CD14-positive monocyte (primary cell): ENCODE results near the gene PLA2G4A. TPM values are rescaled to one million over a fixed set of nuclear protein-coding genes. Genes with fewer than 3 reads are reported as not detected.

Experiments
- DNase-seq, 3 donors: peaks; one replicate each; pipeline ENCODE4 v3.0.0-alpha.2; 2011 to 2022
- H2AFZ ChIP-seq: 2 replicates; pipeline ENCODE4 v1.6.0; 2012; ENCODE audit warnings: mild to moderate bottlenecking, low read depth, low read length, inconsistent platforms; ENCODE audit not compliant: insufficient read depth, poor library complexity, severe bottlenecking
- H3K27ac ChIP-seq, 2 donors: 1 replicate in 1 of 2; 2 replicates in 1 of 2; pipeline ENCODE4 v1.5.1; 2012 to 2013; ENCODE audit warnings: low read length in 2 of 2, control low read depth in 1 of 2, inconsistent platforms in 1 of 2, low read depth in 1 of 2, mild to moderate bottlenecking in 1 of 2
- H3K27me3 ChIP-seq, 2 donors: one replicate each; pipeline versions ENCODE4 v1.6.0 to v1.6.1; 2011 to 2013; ENCODE audit warnings: low read length in 2 of 2; ENCODE audit not compliant: control insufficient read depth in 2 of 2, insufficient read depth in 2 of 2
- H3K36me3 ChIP-seq, 2 donors: replicated peaks in 1 of 2; 1 replicate in 1 of 2; 2 replicates in 1 of 2; pipeline versions ENCODE4 v1.5.1 to v1.6.1; 2012 to 2013; ENCODE audit warnings: low read length in 2 of 2, control low read depth in 1 of 2, inconsistent platforms in 1 of 2, mild to moderate bottlenecking in 1 of 2; ENCODE audit not compliant: insufficient read depth in 2 of 2, control insufficient read depth in 1 of 2
- H3K4me1 ChIP-seq, 2 donors: 1 replicate in 1 of 2; 2 replicates in 1 of 2; pipeline versions ENCODE4 v1.5.1 to v1.6.1; 2012 to 2013; ENCODE audit warnings: low read length in 2 of 2, control low read depth in 1 of 2, inconsistent platforms in 1 of 2, mild to moderate bottlenecking in 1 of 2, moderate library complexity in 1 of 2; ENCODE audit not compliant: insufficient read depth in 2 of 2, control insufficient read depth in 1 of 2
- H3K4me2 ChIP-seq: replicated peaks from 2 replicates; pipeline ENCODE3; 2012; ENCODE audit warnings: low read length, moderate library complexity, mild to moderate bottlenecking; ENCODE audit not compliant: poor library complexity, severe bottlenecking; ENCODE audit errors: extremely low read depth
- H3K4me3 ChIP-seq, 3 experiments: fragments of 200-600 bp in 1 of 3; sonication (generic) in 1 of 3; replicated peaks in 1 of 3; 1 replicate in 2 of 3; 2 replicates in 1 of 3; pipeline ENCODE4 v1.5.1; 2011 to 2013; ENCODE audit warnings: low read length in 3 of 3, mild to moderate bottlenecking in 3 of 3, control low read depth in 2 of 3, low read depth in 2 of 3, inconsistent platforms in 1 of 3, moderate library complexity in 1 of 3
- H3K79me2 ChIP-seq: 2 replicates; pipeline ENCODE4 v1.6.0; 2012; ENCODE audit warnings: mild to moderate bottlenecking, control low read depth, inconsistent platforms, low read length, moderate library complexity; ENCODE audit not compliant: insufficient read depth
- H3K9ac ChIP-seq: 2 replicates; pipeline ENCODE4 v1.6.0; 2017; ENCODE audit warnings: low read length, mild to moderate bottlenecking; ENCODE audit not compliant: insufficient read depth, poor library complexity, severe bottlenecking
- H3K9me3 ChIP-seq, 2 donors: replicated peaks in 1 of 2; 1 replicate in 1 of 2; 2 replicates in 1 of 2; pipeline versions ENCODE4 v1.5.1 to v1.6.1; 2012 to 2013; ENCODE audit warnings: low read length in 2 of 2, control low read depth in 1 of 2; ENCODE audit not compliant: control insufficient read depth in 1 of 2, insufficient read depth in 1 of 2
- H4K20me1 ChIP-seq: 2 replicates; pipeline ENCODE4 v1.6.0; 2012; ENCODE audit warnings: mild to moderate bottlenecking, low read length, control low read depth, moderate library complexity; ENCODE audit not compliant: insufficient read depth
- H3K27ac Mint-ChIP-seq, 7 donors: one replicate each; pipeline ENCODE4 v1.8.0; 2020; ENCODE audit warnings: mild to moderate bottlenecking in 7 of 7, mixed read lengths in 7 of 7, moderate library complexity in 6 of 7, inconsistent platforms in 2 of 7
- H3K27me3 Mint-ChIP-seq, 3 donors: one replicate each; pipeline ENCODE4 v1.8.0; 2021 to 2022; ENCODE audit warnings: low read depth in 3 of 3, mild to moderate bottlenecking in 3 of 3, mixed read lengths in 3 of 3, moderate library complexity in 3 of 3, inconsistent platforms in 1 of 3
- H3K36me3 Mint-ChIP-seq, 2 donors: one replicate each; pipeline ENCODE4 v1.8.0; 2020; ENCODE audit warnings: mixed read lengths in 2 of 2, inconsistent platforms in 1 of 2, mild to moderate bottlenecking in 1 of 2
- H3K4me1 Mint-ChIP-seq: one replicate; pipeline ENCODE4 v1.8.0; 2020; ENCODE audit warnings: mild to moderate bottlenecking, mixed read lengths
- H3K4me3 Mint-ChIP-seq, 2 donors: one replicate each; pipeline ENCODE4 v1.8.0; 2020; ENCODE audit warnings: mild to moderate bottlenecking in 2 of 2, mixed read lengths in 2 of 2, moderate library complexity in 1 of 2
- H3K9me3 Mint-ChIP-seq, 7 donors: one replicate each; pipeline ENCODE4 v1.8.0; 2020 to 2022; ENCODE audit warnings: mixed read lengths in 7 of 7, mild to moderate bottlenecking in 6 of 7, moderate library complexity in 6 of 7, inconsistent platforms in 2 of 7
- CTCF ChIP-seq: fragments of 200-600 bp; IDR thresholded peaks from one replicate; pipeline ENCODE4 v1.8.0; 2022; ENCODE audit warnings: antibody characterized with exemption, mild to moderate bottlenecking
- WGBS: methylation state at CpG from one replicate; pipeline ENCODE4 v1.1.5; 2013; ENCODE audit warnings: missing lambda C conversion rate; ENCODE audit not compliant: insufficient coverage; 5-methylcytosine and 5-hydroxymethylcytosine counted together
- intact Hi-C, 2 donors: fragments of 100-400 bp; cut with micrococcal nuclease; formaldehyde crosslinking; loops; one replicate each; pipeline versions ENCODE4 v1.15.0 to v1.15.1; 2023
- polyA plus RNA-seq, 3 donors: library from polyadenylated mRNA; depleted of rRNA in 1 of 3; unstranded in 2 of 3; stranded (reverse) in 1 of 3; fragments of 300-500 nt in 2 of 3; fragments of >200 nt in 1 of 3; fragmentation: Illumina TruSeq in 2 of 3; gene quantifications; 1 replicate in 2 of 3; 2 replicates in 1 of 3; pipeline ENCODE4 v1.2.3, GENCODE V29; 2012 to 2021

Gene PLA2G4A
- polyA plus RNA-seq, 3 donors = 1.4 to 4.5 (median 4.1) TPM

DNA sequence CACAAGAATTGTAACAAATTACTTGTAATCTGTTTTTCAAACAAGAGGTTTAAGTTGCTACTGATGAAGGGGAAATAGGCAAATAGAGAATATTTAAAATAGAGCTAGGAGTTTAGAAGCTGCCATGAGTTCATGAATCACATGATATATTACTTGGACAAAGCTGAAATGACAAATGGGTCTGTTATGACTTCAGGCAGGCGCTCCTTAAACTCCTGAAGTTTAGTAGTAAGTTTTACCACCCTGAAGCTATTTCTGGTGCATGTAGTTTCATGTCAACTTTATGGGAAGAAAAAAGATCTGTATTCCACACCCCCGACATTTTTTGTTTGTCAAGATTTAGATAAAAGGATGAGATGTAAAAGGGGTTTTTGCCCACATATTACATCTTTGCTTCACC, 58.5 kb downstream of the PLA2G4A start:
- Histone ChIP-seq H4K20me1 (peaks cover 10% of the 10 kb centered on the region), H3K27me3 (no peaks in the 10 kb centered on the region), H3K9me3 (peaks cover 0 to 6% of the 10 kb centered on the region in 2 donors), H3K79me2 (peaks cover 21% of the 10 kb centered on the region), H3K4me1 (no peaks in the 10 kb centered on the region), H3K4me2 (no peak overlapping the region), H3K27ac (no peak overlapping the region), H3K9ac (no peak overlapping the region), H2AFZ (no peak overlapping the region), H3K36me3 (no peaks in the 10 kb centered on the region), H3K4me3 (no peak overlapping the region)
- TF ChIP-seq CTCF = no peak
- H3K27me3 Mint-ChIP-seq = peaks cover 0 to 1% (median 0%) of the 10 kb centered on the region in 3 donors
- H3K36me3 Mint-ChIP-seq = peaks cover 11 to 46% of the 10 kb centered on the region in 2 donors
- H3K4me3 Mint-ChIP-seq = no peak overlapping the region
- H3K9me3 Mint-ChIP-seq = peaks cover 0 to 9% (median 2%) of the 10 kb centered on the region in 7 donors
- H3K27ac Mint-ChIP-seq = no peak overlapping the region
- intact Hi-C loops = no loop called here
- no CpG with 5 or more reads among the region's 2 CpGs for WGBS
- H3K4me1 Mint-ChIP-seq = peaks cover 7% of the 10 kb centered on the region
- DNase-seq = no peak

DNA sequence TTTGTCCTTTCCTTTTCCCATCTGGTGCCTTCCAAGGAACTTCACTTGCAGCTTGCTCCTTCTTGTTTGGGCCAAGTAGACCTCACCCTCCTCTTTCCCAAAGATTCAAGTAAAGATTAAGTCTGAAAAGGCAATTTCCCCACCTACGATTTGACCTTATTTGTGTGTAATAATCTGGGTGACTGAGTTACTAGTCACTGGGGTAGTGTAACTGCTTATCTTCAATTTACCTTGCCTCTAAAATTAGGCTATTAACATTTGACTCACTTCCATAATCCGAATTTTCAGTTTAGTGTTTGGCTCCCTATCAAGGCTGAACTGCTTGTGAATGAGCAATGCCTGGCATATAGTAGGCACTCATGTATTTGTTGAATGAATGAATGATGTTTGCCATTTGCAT, 59.6 kb downstream of the PLA2G4A start:
- no peak overlapping the region for H3K4me2 ChIP-seq
- H3K27ac Mint-ChIP-seq = no peak overlapping the region
- H3K27me3 ChIP-seq = no peaks in the 10 kb centered on the region

More for the DNA sequence above, 59.6 kb downstream of the PLA2G4A start:
- Mint-ChIP-seq H3K27me3 (no peaks in the 10 kb centered on the region), H3K9me3 (peaks cover 0 to 9% (median 2%) of the 10 kb centered on the region in 7 donors), H3K4me1 (peaks cover 7% of the 10 kb centered on the region), H3K4me3 (no peak overlapping the region), H3K36me3 (peaks cover 14 to 44% of the 10 kb centered on the region in 2 donors)
- TF ChIP-seq CTCF = no peak
- no peak overlapping the region for H3K27ac ChIP-seq
- DNase-seq = no peak
- no peak overlapping the region for H2AFZ ChIP-seq
- peaks cover 10% of the 10 kb centered on the region for H4K20me1 ChIP-seq
- peaks cover 21% of the 10 kb centered on the region for H3K79me2 ChIP-seq
- no peak overlapping the region for H3K9ac ChIP-seq
- peaks cover 0 to 6% of the 10 kb centered on the region in 2 donors for H3K36me3 ChIP-seq
- no peak overlapping the region for H3K4me3 ChIP-seq
- H3K9me3 ChIP-seq = peaks cover 0 to 6% of the 10 kb centered on the region in 2 donors
- no peaks in the 10 kb centered on the region for H3K4me1 ChIP-seq
- WGBS = no CpG with 5 or more reads among the region's 2 CpGs
- intact Hi-C loops = no loop called here
